HepG2 (cell line): Measurements from ENCODE around the gene YWHAE. TPM values are rescaled to one million over a fixed set of nuclear protein-coding genes. Genes with fewer than 3 reads are reported as not detected.

Experiments
- ATAC-seq: fragments of 200-7000 bp; cut with Tn5 transposase; 3 replicates; pipeline ENCODE4 v1.9.1; 2020; ENCODE audit warnings: mild to moderate bottlenecking, moderate library complexity
- BruUV-seq: library from RNA; stranded (reverse); fragments of 400-500 nt; replicated peaks from 2 replicates; lab custom pipeline; 2021; lab: Mats Ljungman, UMichigan
- CTCF ChIA-PET: fragments of 300-600 bp; formaldehyde crosslinking; extraction: SDS; loops from one replicate; lab custom pipeline; 2021; ENCODE audit warnings: low total read pairs, inconsistent platforms, low intra/inter-chr PET ratio; lab: Yijun Ruan, JAX
- POLR2A ChIA-PET: fragments of 350-600 bp; sonication (Branson Sonifier 250); formaldehyde crosslinking; loops from one replicate; lab custom pipeline; 2020; ENCODE audit warnings: antibody characterized with exemption, inconsistent platforms; lab: Yijun Ruan, JAX
- DNase-seq: peaks from one replicate; pipeline ENCODE4 v3.0.0-alpha.2; 2015; ENCODE audit warnings: low spot score
- FAIRE-seq: peaks from 3 replicates; lab custom pipeline; 2011; peaks lifted over from hg19 to GRCh38; lab: Jason Lieb, UNC
- H2AFZ ChIP-seq: one replicate; pipeline ENCODE4 v1.6.1; 2011; ENCODE audit warnings: low read length, inconsistent platforms
- H3K27ac ChIP-seq: fragments of 300-600 bp; 3 replicates; pipeline ENCODE4 v1.8.0; 2011; ENCODE audit warnings: mixed run types, mild to moderate bottlenecking, mixed read lengths, low read length, inconsistent platforms; ENCODE audit not compliant: insufficient read depth; ENCODE audit errors: extremely low read length
- H3K27me3 ChIP-seq, 2 experiments: fragments of 200-600 bp in 1 of 2; 2 replicates in 1 of 2; 3 replicates in 1 of 2; pipeline versions ENCODE4 v1.6.0 to v1.8.0; 2011; ENCODE audit warnings: low read length in 2 of 2, mild to moderate bottlenecking in 2 of 2, moderate library complexity in 2 of 2, inconsistent platforms in 1 of 2; ENCODE audit not compliant: insufficient read depth in 2 of 2, control insufficient read depth in 1 of 2
- H3K36me3 ChIP-seq, 2 experiments: fragments of 200-600 bp in 1 of 2; replicated peaks in 1 of 2; 2 replicates in 1 of 2; 3 replicates in 1 of 2; pipeline versions ENCODE4 v1.5.1 to v1.8.0; 2011; ENCODE audit warnings: low read length in 2 of 2, inconsistent platforms in 1 of 2; ENCODE audit not compliant: insufficient read depth in 2 of 2, control insufficient read depth in 1 of 2
- H3K4me1 ChIP-seq: 2 replicates; pipeline ENCODE4 v1.5.1; 2012; ENCODE audit warnings: low read length, inconsistent platforms; ENCODE audit not compliant: insufficient read depth
- H3K4me2 ChIP-seq: 2 replicates; pipeline ENCODE4 v1.6.0; 2011; ENCODE audit warnings: low read depth, low read length, inconsistent platforms
- H3K4me3 ChIP-seq, 3 experiments: fragments of 200-600 bp in 1 of 3; sonication (generic), shearing (Covaris generic) in 1 of 3; replicated peaks in 1 of 3; 2 replicates each; pipeline ENCODE4 v1.5.1; 2011 to 2016; ENCODE audit warnings: low read length in 3 of 3, inconsistent platforms in 2 of 3, low read depth in 2 of 3, mild to moderate bottlenecking in 2 of 3, control low read depth in 1 of 3, mixed read lengths in 1 of 3; ENCODE audit not compliant: insufficient read depth in 1 of 3
- H3K79me2 ChIP-seq: one replicate; pipeline ENCODE4 v1.6.1; 2011; ENCODE audit warnings: low read length, inconsistent platforms; ENCODE audit not compliant: insufficient read depth
- H3K9ac ChIP-seq: 2 replicates; pipeline ENCODE4 v1.6.0; 2011; ENCODE audit warnings: mild to moderate bottlenecking, low read depth, low read length, inconsistent platforms; ENCODE audit not compliant: insufficient read depth
- H3K9me3 ChIP-seq: 2 replicates; pipeline ENCODE4 v1.5.1; 2012; ENCODE audit warnings: mild to moderate bottlenecking, low read length
- H4K20me1 ChIP-seq: 2 replicates; pipeline ENCODE4 v1.6.0; 2011; ENCODE audit warnings: inconsistent platforms, mild to moderate bottlenecking, low read length, moderate library complexity; ENCODE audit not compliant: insufficient read depth
- CREM ChIP-seq, 2 experiments: sonication (generic) in 1 of 2; formaldehyde crosslinking in 1 of 2; IDR thresholded peaks; 2 replicates each; pipeline versions ENCODE4 v1.4.0 to v1.6.1; 2016 to 2020; ENCODE audit warnings: antibody characterized with exemption in 1 of 2, mild to moderate bottlenecking in 1 of 2, missing genetic modification reagents in 1 of 2
- DPF2 ChIP-seq: sonication (generic); formaldehyde crosslinking; IDR thresholded peaks from 2 replicates; pipeline ENCODE4 v1.4.0; 2020; ENCODE audit warnings: mild to moderate bottlenecking, low read depth, missing genetic modification reagents, borderline replicate concordance
- HIVEP1 ChIP-seq: sonication (generic); formaldehyde crosslinking; IDR thresholded peaks from 2 replicates; pipeline ENCODE4 v1.4.0; 2020; ENCODE audit warnings: mild to moderate bottlenecking, missing genetic modification reagents
- HOXA5 ChIP-seq: sonication (generic); formaldehyde crosslinking; IDR thresholded peaks from 2 replicates; pipeline ENCODE4 v1.4.0; 2020; ENCODE audit warnings: missing genetic modification reagents
- MTA3 ChIP-seq: sonication (generic); formaldehyde crosslinking; IDR thresholded peaks from 2 replicates; pipeline ENCODE4 v1.4.0; 2020; ENCODE audit warnings: missing genetic modification reagents
- TERF1 ChIP-seq: sonication (generic); formaldehyde crosslinking; IDR thresholded peaks from 2 replicates; pipeline ENCODE4 v1.8.0; 2022; ENCODE audit warnings: mild to moderate bottlenecking, missing genetic modification reagents, moderate library complexity
- TRIM24 ChIP-seq: sonication (generic); formaldehyde crosslinking; IDR thresholded peaks from 2 replicates; pipeline ENCODE4 v1.8.0; 2022; ENCODE audit warnings: mild to moderate bottlenecking, missing genetic modification reagents
- YEATS4 ChIP-seq: sonication (generic); formaldehyde crosslinking; IDR thresholded peaks from 2 replicates; pipeline ENCODE4 v1.4.0; 2020; ENCODE audit warnings: missing genetic modification reagents, borderline replicate concordance
- ZNF224 ChIP-seq: sonication (generic); formaldehyde crosslinking; IDR thresholded peaks from 2 replicates; pipeline ENCODE4 v1.5.0; 2020; ENCODE audit warnings: mild to moderate bottlenecking, missing genetic modification reagents
- WGBS: methylation state at CpG from one replicate; pipeline ENCODE4 v1.1.6; 2017; ENCODE audit warnings: low lambda C conversion rate; 5-methylcytosine and 5-hydroxymethylcytosine counted together
- in situ Hi-C: cut with HindIII; loops from 2 replicates; pipeline ENCODE4 v1.10.0; 2017; ENCODE audit warnings: low pct_unique_long_range_greater_than_20kb; ENCODE audit not compliant: extremely low pct_ligation_motif_present
- intact Hi-C: fragments of 100-400 bp; cut with micrococcal nuclease; formaldehyde crosslinking; loops from one replicate; pipeline ENCODE4 v1.10.0; 2022; ENCODE audit not compliant: unreplicated experiment
- polyA plus RNA-seq, 8 experiments: library from polyadenylated mRNA; depleted of rRNA in 3 of 8; stranded (reverse) in 7 of 8; unstranded in 1 of 8; fragments of >200 nt; fragmentation: Illumina TruSeq in 4 of 8; extraction: Trizol in 4 of 8; gene quantifications; 2 replicates each; pipeline versions ENCODE4 v1.2.1 to v1.2.3, GENCODE V29; 2011 to 2016; ENCODE audit warnings: low read depth in 4 of 8, missing spikeins in 1 of 8, mixed read lengths in 1 of 8; ENCODE audit not compliant: insufficient read depth in 1 of 8
- total RNA-seq, 5 experiments: library from RNA; depleted of rRNA; stranded (reverse); fragments of >200 nt; fragmentation: Illumina TruSeq; extraction: Trizol; gene quantifications; 2 replicates each; pipeline ENCODE4 v1.2.3, GENCODE V29; 2016; ENCODE audit warnings: low read depth in 1 of 5
- TF ChIP-seq, protein P1 (sequence below): sonication (generic); formaldehyde crosslinking; IDR thresholded peaks from 2 replicates; pipeline ENCODE4 v1.4.0; 2020; ENCODE audit warnings: missing genetic modification reagents, mild to moderate bottlenecking, borderline replicate concordance
- TF ChIP-seq, protein P2 (sequence below): sonication (generic); formaldehyde crosslinking; IDR thresholded peaks from 2 replicates; pipeline ENCODE4 v1.8.0; 2022; ENCODE audit warnings: low read depth, missing genetic modification reagents

The YWHAE gene
- total and polyA plus RNA-seq, 2 of the 13 experiments (the other 11 are each of a cell fraction or from before 2014, with no cell fraction given), result 256 to 335 TPM

GRCh38 chr17:1340371-1340770 lies 59.7 kb downstream of the YWHAE start (continued):
- TF ChIP-seq, protein P1, sequence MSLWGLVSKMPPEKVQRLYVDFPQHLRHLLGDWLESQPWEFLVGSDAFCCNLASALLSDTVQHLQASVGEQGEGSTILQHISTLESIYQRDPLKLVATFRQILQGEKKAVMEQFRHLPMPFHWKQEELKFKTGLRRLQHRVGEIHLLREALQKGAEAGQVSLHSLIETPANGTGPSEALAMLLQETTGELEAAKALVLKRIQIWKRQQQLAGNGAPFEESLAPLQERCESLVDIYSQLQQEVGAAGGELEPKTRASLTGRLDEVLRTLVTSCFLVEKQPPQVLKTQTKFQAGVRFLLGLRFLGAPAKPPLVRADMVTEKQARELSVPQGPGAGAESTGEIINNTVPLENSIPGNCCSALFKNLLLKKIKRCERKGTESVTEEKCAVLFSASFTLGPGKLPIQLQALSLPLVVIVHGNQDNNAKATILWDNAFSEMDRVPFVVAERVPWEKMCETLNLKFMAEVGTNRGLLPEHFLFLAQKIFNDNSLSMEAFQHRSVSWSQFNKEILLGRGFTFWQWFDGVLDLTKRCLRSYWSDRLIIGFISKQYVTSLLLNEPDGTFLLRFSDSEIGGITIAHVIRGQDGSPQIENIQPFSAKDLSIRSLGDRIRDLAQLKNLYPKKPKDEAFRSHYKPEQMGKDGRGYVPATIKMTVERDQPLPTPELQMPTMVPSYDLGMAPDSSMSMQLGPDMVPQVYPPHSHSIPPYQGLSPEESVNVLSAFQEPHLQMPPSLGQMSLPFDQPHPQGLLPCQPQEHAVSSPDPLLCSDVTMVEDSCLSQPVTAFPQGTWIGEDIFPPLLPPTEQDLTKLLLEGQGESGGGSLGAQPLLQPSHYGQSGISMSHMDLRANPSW, result no peak
- no peak for TF ChIP-seq DPF2 (CRISPR knock-in tag)
- no peak for TF ChIP-seq ZNF224
- TF ChIP-seq TERF1 (CRISPR knock-in tag), result no peak

- ATAC-seq (no peak), FAIRE-seq (no peak), DNase-seq (no peak)
- 44% methylated on average over 8 of the region's 8 CpGs for WGBS
- H3K9me3 ChIP-seq, result no peaks in the 10 kb centered on the region
- in situ Hi-C loops, result loop anchor here (5.0 kb wide), 1 partner anchor 59 kb away; the partner anchor contains the start of gene BHLHA9
- H3K4me3 ChIP-seq, result no peak overlapping the region
- H3K4me1 ChIP-seq, result no peaks in the 10 kb centered on the region
- H4K20me1 ChIP-seq, result no peaks in the 10 kb centered on the region
- intact Hi-C loops, result loop anchor here (1.0 kb wide), 1 partner anchor 72 kb away; no protein-coding TSS in a partner anchor
- no peak overlapping the region for H2AFZ ChIP-seq
- ChIA-PET CTCF (interaction anchor here (2.0 to 3.6 kb wide), 2 partner anchors 56 to 73 kb away, joined by 19 to 24 read pairs; no protein-coding TSS in a partner anchor), POLR2A (no interaction called here)
- H3K27ac ChIP-seq, result no peak overlapping the region
- no peak overlapping the region for H3K9ac ChIP-seq
- BruUV-seq, result no TSS peak
- no peak overlapping the region for H3K4me2 ChIP-seq
- H3K27me3 ChIP-seq, result peaks cover 0 to 30% of the 10 kb centered on the region in 2 experiments; a peak in 1 of 5 replicates
- no peaks in the 10 kb centered on the region for H3K79me2 ChIP-seq
- no peaks in the 10 kb centered on the region for H3K36me3 ChIP-seq
- no peak for TF ChIP-seq TRIM24 (CRISPR knock-in tag)
- TF ChIP-seq HIVEP1 (CRISPR knock-in tag), result no peak
- TF ChIP-seq CREM (IDR thresholded peaks at IDR 0.05), result no peak
- TF ChIP-seq CREM (CRISPR knock-in tag; IDR thresholded peaks at IDR 0.05), result no peak
- TF ChIP-seq, protein P2, sequence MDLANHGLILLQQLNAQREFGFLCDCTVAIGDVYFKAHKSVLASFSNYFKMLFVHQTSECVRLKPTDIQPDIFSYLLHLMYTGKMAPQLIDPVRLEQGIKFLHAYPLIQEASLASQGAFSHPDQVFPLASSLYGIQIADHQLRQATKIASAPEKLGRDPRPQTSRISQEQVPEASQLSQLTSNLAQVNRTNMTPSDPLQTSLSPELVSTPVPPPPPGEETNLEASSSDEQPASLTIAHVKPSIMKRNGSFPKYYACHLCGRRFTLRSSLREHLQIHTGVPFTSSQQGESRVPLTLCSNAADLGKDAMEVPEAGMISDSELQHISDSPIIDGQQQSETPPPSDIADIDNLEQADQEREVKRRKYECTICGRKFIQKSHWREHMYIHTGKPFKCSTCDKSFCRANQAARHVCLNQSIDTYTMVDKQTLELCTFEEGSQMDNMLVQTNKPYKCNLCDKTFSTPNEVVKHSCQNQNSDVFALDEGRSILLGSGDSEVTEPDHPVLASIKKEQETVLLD (CRISPR knock-in tag), result no peak
- TF ChIP-seq YEATS4 (CRISPR knock-in tag), result no peak
- no peak for TF ChIP-seq HOXA5
- no peak for TF ChIP-seq MTA3
These were observed 68.3 kb downstream of the YWHAE start for GRCh38 chr17:1331708-1332107.
